Fibroblast of villous mesenchyme (primary cell): ENCODE measurements around the gene EFHC2. TPM values are rescaled to one million over a fixed set of nuclear protein-coding genes. Genes with fewer than 3 reads are reported as not detected.

ENCODE experiments used
- DNase-seq: peaks from one replicate; pipeline ENCODE4 v3.0.0-alpha.2; 2010; ENCODE audit warnings: low read depth
- H3K4me3 ChIP-seq: 2 replicates; pipeline ENCODE4 v1.5.1; 2011; ENCODE audit warnings: low read depth, mild to moderate bottlenecking, low read length
- CTCF ChIP-seq: IDR thresholded peaks from 2 replicates; pipeline ENCODE4 v1.5.1; 2012; ENCODE audit warnings: low read depth, mild to moderate bottlenecking, low read length; ENCODE audit not compliant: insufficient read depth
- total RNA-seq: library from RNA; depleted of rRNA; stranded (reverse); fragments of >200 nt; gene quantifications from 2 replicates; pipeline ENCODE4 v1.2.3, GENCODE V29; 2012

Gene EFHC2
- total RNA-seq, 1 donor, result under 0.01 TPM

GRCh38 chrX:44344687-44345086, 1.2 kb upstream of the EFHC2 start:
- no peak overlapping the region for H3K4me3 ChIP-seq
- no peak for DNase-seq
- no peak for TF ChIP-seq CTCF

- no peak for TF ChIP-seq CTCF
- DNase-seq, result no peak
- no peak overlapping the region for H3K4me3 ChIP-seq
Observed at GRCh38 chrX:44344194-44344593, 722 bp upstream of the EFHC2 start.

- peak overlapping the region; percentile 51 for H3K4me3 ChIP-seq
- DNase-seq, result no peak
- no peak for TF ChIP-seq CTCF
Observed at GRCh38 chrX:44342866-44343265, 606 bp downstream of the EFHC2 start.

- no peak for DNase-seq
- H3K4me3 ChIP-seq, result no peak overlapping the region
- TF ChIP-seq CTCF, result no peak
Observed at GRCh38 chrX:44338361-44338760, 5.1 kb downstream of the EFHC2 start.

- no peak overlapping the region for H3K4me3 ChIP-seq
- TF ChIP-seq CTCF, result no peak
- no peak for DNase-seq
Observed at GRCh38 chrX:44332437-44332836, 11.0 kb downstream of the EFHC2 start.

- no peak for TF ChIP-seq CTCF
- no peak overlapping the region for H3K4me3 ChIP-seq
- DNase-seq, result no peak
Observed at GRCh38 chrX:44330227-44330626, 13.2 kb downstream of the EFHC2 start.

GRCh38 chrX:44319550-44319949, 23.9 kb downstream of the EFHC2 start:
- H3K4me3 ChIP-seq, result no peak overlapping the region
- no peak for TF ChIP-seq CTCF
- DNase-seq, result no peak
